ENCODE data around the gene TCEANC. TPM values are rescaled to one million over a fixed set of nuclear protein-coding genes. Genes with fewer than 3 reads are reported as not detected.

Gene TCEANC
- polyA plus RNA-seq, 1 experiment = 1.7 TPM

GRCh38 chrX:13652287-13652793 is 601 bp upstream of the TCEANC start:
- POLR2A ChIA-PET = interaction anchor here (1.1 to 1.8 kb wide), 2 partner anchors 10 to 17 kb away, joined by 4 to 7 read pairs; no protein-coding TSS in a partner anchor
- peak; percentile 92 for DNase-seq (ENCODE audit: low read depth, low spot score)
- TF ChIP-seq, protein P1, sequence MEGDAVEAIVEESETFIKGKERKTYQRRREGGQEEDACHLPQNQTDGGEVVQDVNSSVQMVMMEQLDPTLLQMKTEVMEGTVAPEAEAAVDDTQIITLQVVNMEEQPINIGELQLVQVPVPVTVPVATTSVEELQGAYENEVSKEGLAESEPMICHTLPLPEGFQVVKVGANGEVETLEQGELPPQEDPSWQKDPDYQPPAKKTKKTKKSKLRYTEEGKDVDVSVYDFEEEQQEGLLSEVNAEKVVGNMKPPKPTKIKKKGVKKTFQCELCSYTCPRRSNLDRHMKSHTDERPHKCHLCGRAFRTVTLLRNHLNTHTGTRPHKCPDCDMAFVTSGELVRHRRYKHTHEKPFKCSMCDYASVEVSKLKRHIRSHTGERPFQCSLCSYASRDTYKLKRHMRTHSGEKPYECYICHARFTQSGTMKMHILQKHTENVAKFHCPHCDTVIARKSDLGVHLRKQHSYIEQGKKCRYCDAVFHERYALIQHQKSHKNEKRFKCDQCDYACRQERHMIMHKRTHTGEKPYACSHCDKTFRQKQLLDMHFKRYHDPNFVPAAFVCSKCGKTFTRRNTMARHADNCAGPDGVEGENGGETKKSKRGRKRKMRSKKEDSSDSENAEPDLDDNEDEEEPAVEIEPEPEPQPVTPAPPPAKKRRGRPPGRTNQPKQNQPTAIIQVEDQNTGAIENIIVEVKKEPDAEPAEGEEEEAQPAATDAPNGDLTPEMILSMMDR (IDR thresholded peaks at IDR 0.05; ENCODE audit: low read depth, low read length) = no peak
- CTCF ChIA-PET = no interaction called here
- H3K9me3 ChIP-seq (ENCODE audit: control insufficient read depth, insufficient read depth, low read length) = no peaks in the 10 kb centered on the region
- H3K27me3 ChIP-seq (ENCODE audit: control insufficient read depth, insufficient read depth, low read length) = no peaks in the 10 kb centered on the region
- peak overlapping the region; percentile 52 for H3K4me3 ChIP-seq (ENCODE audit: low read depth, low read length)
- peak overlapping the region; percentile 96 for H3K27ac ChIP-seq (ENCODE audit: low read depth, low read length)

DNA sequence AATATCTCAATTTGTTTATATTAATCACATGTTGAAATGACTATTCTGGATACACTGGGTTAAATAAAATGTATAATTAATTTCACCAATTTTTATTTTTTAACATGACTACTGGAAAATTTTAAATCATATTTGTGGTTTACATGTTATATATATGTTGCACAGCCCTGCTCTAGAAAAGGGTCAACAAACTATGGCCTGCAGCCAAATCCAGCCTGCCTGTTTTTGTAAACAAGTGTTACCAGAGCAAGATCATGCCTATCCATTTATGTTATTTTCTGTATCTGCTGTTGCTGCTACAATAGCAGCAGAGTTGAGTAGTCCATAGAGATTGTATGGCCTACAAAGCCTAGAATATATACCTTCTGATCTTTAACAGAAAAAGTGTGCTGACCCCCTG is 1.2 kb downstream of the TCEANC start:
- ChIA-PET POLR2A (no interaction called here), CTCF (interaction anchor here (0.6 kb wide), 1 partner anchor 9 kb away, joined by 3 read pairs; no protein-coding TSS in a partner anchor)
- TF ChIP-seq, protein P1 (IDR thresholded peaks at IDR 0.05; ENCODE audit: low read depth, low read length) = no peak
- no peaks in the 10 kb centered on the region for H3K9me3 ChIP-seq (ENCODE audit: control insufficient read depth, insufficient read depth, low read length)
- DNase-seq (ENCODE audit: low read depth, low spot score) = no peak
- no peaks in the 10 kb centered on the region for H3K27me3 ChIP-seq (ENCODE audit: control insufficient read depth, insufficient read depth, low read length)
- no peak overlapping the region for H3K27ac ChIP-seq (ENCODE audit: low read depth, low read length)
- H3K4me3 ChIP-seq (ENCODE audit: low read depth, low read length) = no peak overlapping the region

- no peaks in the 10 kb centered on the region for H3K27me3 ChIP-seq (ENCODE audit: control insufficient read depth, insufficient read depth, low read length)
- H3K4me3 ChIP-seq (ENCODE audit: low read depth, low read length) = no peak overlapping the region
- ChIA-PET POLR2A (no interaction called here), CTCF (interaction anchor here (0.5 to 0.6 kb wide), 2 partner anchors 94 to 106 kb away, joined by 3 read pairs; no protein-coding TSS in a partner anchor)
- DNase-seq (ENCODE audit: low read depth, low spot score) = no peak
- TF ChIP-seq, protein P1 (IDR thresholded peaks at IDR 0.05; ENCODE audit: low read depth, low read length) = no peak
- no peak overlapping the region for H3K27ac ChIP-seq (ENCODE audit: low read depth, low read length)
- no peaks in the 10 kb centered on the region for H3K9me3 ChIP-seq (ENCODE audit: control insufficient read depth, insufficient read depth, low read length)
These were observed 2.7 kb downstream of the TCEANC start for GRCh38 chrX:13655674-13656073.

DNA sequence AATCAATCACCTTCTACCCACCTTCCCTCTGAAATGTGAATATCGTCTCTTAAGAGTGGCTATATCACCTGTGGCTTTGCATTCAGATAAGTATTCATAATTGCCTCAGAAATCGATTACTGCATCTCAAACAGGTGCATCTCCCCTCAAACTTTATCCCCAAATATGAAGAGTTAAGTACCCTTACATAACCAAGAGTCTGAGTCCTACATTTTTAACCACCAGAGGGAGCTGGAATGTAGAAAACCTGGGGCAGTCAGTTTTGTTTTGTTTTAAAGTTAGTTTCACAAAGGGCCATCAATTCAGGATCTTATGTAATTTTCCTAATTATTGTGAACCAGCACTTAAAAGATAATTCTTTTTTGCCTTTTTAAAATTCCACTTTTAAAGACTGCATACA is 5.7 kb downstream of the TCEANC start:
- H3K27ac ChIP-seq (ENCODE audit: low read depth, low read length) = no peak overlapping the region
- POLR2A ChIA-PET = interaction anchor here (1.0 kb wide), 1 partner anchor 76 kb away, joined by 3 read pairs; the partner anchor contains the start of gene OFD1
- no peak for DNase-seq (ENCODE audit: low read depth, low spot score)
- H3K4me3 ChIP-seq (ENCODE audit: low read depth, low read length) = no peak overlapping the region
- no peaks in the 10 kb centered on the region for H3K9me3 ChIP-seq (ENCODE audit: control insufficient read depth, insufficient read depth, low read length)
- H3K27me3 ChIP-seq (ENCODE audit: control insufficient read depth, insufficient read depth, low read length) = no peaks in the 10 kb centered on the region
- CTCF ChIA-PET = interaction anchor here (0.6 to 1.3 kb wide), 4 partner anchors 30 to 170 kb away, joined by 3 to 5 read pairs (median 4); partner anchors contain the start of gene RAB9A
- TF ChIP-seq, protein P1 (IDR thresholded peaks at IDR 0.05; ENCODE audit: low read depth, low read length) = peak; percentile 58

GRCh38 chrX:13659063-13659462 is 6.1 kb downstream of the TCEANC start:
- TF ChIP-seq, protein P1 (IDR thresholded peaks at IDR 0.05; ENCODE audit: low read depth, low read length) = no peak
- Histone ChIP-seq H3K27ac (ENCODE audit: low read depth, low read length) (no peak overlapping the region), H3K27me3 (ENCODE audit: control insufficient read depth, insufficient read depth, low read length) (no peaks in the 10 kb centered on the region), H3K4me3 (ENCODE audit: low read depth, low read length) (no peak overlapping the region), H3K9me3 (ENCODE audit: control insufficient read depth, insufficient read depth, low read length) (no peaks in the 10 kb centered on the region)
- DNase-seq (ENCODE audit: low read depth, low spot score) = no peak
- ChIA-PET POLR2A (interaction anchor here (0.7 to 1.0 kb wide), 3 partner anchors 11 to 134 kb away, joined by 3 to 5 read pairs (median 4); partner anchors contain the start of gene OFD1), CTCF (interaction anchor here (0.6 to 1.3 kb wide), 4 partner anchors 30 to 170 kb away, joined by 3 to 5 read pairs (median 4); partner anchors contain the start of gene RAB9A)

Data from AG04450 (cell line).